SKM-1 treated with dmso at 0.1 percent for 144 hours (cell line): ENCODE data around the gene SGCA.

Source experiments
- DNase-seq: peaks from one replicate; lab custom pipeline; 2025; ENCODE audit not compliant: unreplicated experiment; lab: John Stamatoyannopoulos, UW

The SGCA gene

GRCh38 chr17:50192618-50193291 is 26.9 kb downstream of the SGCA start:
- no peak for DNase-seq

GRCh38 chr17:50194140-50194933 is 28.5 kb downstream of the SGCA start:
- no peak for DNase-seq

DNA sequence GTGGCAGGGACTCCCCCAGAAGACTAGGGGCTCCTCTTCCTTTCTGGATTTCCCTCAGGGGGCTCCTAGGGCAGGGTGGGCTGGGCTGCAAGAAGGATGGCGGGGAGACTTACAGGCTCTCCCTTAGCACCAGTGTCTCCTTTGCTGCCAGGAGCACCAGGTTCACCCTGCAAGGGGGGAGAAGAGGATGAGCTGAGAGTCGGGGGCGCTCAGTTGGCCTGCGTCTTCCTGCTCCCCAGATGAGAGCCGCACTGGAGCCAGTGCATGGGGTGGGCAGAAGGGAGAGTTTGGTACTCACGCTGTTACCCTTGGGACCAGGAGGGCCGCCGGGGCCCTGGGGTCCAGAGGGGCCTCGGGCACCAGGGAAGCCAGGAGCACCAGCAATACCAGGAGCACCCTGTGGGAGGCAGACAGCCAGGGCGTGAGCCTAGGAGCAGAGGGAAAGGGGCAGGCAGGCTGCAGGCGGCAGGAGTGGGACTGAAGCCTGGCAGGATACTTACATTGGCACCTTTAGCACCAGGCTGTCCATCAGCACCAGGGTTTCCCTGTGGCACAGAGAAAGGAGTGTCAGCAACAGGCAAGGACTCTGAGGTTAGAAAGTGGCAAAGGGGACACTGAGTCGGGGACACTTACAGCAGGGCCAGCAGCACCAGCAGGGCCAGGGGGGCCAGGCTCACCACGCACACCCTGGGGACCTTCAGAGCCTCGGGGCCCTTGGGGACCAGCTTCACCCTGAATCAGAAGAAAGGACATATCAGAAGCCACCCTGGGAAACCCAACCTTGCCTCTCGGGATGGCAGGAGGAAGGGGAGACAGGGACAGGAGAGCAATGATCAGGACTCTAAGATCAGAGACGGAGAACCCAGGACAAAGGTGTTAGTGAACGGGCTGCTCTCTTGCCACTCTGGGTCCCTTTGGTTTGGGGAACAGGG is 29.4 kb downstream of the SGCA start:
- no peak for DNase-seq

DNA sequence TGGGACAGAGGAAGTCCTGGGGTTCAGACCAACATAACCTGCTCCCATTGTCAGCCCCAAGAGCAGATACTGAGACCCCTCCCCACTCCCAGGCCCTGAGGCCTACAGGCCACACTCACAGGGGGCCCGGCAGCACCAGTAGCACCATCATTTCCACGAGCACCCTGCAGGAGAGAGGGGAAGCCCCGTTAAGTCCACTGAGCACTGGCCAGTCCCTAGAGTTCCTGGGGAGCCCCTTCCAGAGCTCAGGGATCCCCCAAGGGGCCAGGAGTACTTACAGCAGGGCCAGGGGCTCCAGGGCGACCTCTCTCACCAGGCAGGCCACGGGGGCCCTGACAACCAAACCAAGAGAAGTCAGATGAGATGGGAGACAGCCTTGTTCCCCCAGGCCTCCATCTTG is 30.2 kb downstream of the SGCA start:
- no peak for DNase-seq

- DNase-seq, result no peak
Measured at GRCh38 chr17:50196826-50197225, 31.0 kb downstream of the SGCA start.

DNA sequence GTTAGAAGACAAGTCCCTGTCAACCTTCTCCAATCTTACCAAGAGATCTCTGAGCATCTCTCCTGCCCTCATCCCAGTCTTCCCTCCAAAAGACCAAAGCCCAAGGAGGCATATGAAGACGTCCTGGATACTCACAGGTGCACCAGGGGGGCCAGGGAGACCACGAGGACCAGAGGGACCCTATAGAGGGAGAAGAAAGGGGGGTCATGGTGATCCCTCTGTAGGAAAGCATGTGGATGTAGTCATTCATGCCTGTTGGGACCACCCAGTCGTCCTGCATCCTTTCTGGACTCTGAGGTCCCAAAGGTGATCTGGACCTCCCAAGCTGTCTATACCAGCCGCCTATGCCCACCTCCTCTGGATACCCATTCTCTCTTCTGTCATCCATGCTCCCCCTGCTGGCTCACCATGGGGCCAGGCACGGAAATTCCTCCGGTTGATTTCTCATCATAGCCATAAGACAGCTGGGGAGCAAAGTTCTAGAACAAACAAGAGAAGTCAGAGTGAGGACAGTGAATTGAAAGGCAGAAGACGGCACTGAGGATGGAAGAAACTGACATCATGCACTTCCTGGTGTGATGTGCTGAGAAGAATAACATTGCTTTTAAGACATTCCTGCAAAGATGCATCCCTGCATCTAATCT is 32.3 kb downstream of the SGCA start:
- DNase-seq, result peak; percentile 60

DNA sequence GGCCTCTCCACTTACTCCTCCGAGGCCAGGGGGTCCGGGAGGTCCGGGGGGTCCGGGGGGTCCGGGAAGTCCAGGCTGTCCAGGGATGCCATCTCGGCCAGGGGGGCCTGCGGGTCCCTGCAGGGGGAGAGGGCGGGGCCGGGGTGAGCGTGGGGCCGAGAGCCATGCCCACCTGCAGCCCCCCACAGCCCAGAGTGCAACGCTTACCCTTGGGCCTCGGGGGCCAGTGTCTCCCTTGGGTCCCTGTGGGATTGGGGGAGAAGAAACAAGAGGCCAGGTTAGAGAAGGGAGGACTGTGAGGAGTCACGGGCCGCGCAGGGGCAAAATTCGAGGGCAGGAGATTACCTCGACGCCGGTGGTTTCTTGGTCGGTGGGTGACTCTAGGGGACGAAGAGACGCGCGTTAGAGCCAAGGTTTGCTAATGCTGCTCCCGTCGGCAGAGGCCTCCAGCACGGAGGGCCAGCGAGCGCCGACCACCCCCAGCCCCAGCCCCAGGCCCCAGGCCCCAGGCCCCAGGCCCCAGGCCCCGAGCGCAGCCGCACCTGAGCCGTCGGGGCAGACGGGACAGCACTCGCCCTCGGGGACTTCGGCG is 33.5 kb downstream of the SGCA start:
- no peak for DNase-seq

DNA sequence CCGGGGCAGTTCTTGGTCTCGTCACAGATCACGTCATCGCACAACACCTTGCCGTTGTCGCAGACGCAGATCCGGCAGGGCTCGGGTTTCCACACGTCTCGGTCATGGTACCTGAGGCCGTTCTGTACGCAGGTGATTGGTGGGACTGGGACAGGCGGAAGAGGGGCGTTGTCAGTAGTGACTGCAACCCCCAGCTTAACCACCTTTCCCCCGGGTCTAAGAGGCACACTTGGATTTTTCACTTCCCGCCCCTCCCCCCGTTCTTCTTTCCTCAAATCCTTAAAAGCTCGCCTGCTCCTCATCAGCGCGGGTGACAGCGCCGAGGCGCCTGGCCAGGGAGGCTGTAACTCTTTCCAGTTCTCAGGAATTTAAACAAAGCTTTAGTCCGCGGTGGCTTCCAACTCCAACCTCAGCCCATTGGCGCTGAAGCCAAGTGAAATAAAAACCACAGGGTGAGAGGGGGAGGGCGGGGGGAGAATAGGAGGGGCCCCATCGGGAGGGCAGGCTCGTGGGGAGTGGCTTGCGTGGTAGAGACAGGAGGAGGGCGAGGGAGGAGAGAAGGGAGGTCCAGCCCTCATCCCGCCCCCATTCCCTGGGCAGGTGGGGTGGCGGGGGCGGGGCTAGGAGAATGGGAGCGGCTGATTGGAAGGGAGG is 34.1 kb downstream of the SGCA start:
- DNase-seq, result peak; percentile 44

GRCh38 chr17:50200457-50201275 is 34.9 kb downstream of the SGCA start:
- DNase-seq, result peak; percentile 78

GRCh38 chr17:50201276-50201854 is 35.6 kb downstream of the SGCA start, which contains the start of gene COL1A1:
Gene COL1A1 (minus strand): TSS chr17:50201631. CDS start chr17:50201513, 118 bp downstream.
- DNase-seq, result no peak

DNA sequence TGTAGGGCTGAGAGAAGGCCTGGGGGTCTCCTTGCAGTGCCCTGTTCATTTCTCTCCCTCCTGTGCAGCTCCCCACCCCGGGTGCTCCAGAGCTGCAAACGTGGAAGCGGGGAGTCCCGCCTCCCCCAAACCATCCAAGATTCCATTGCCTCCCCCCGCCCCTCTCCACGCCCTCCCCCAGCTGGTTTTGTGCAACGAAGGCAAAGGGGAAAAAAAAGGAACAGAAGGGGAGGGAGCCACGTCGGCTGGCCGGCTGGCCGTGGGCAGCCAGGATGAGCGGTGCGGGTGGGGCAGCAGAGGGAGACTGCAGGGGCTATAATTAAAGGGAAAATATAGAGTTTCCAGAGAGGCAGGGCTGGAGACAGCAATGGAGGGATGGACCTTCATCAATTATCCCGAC is 37.3 kb downstream of the SGCA start:
- DNase-seq, result no peak

DNA sequence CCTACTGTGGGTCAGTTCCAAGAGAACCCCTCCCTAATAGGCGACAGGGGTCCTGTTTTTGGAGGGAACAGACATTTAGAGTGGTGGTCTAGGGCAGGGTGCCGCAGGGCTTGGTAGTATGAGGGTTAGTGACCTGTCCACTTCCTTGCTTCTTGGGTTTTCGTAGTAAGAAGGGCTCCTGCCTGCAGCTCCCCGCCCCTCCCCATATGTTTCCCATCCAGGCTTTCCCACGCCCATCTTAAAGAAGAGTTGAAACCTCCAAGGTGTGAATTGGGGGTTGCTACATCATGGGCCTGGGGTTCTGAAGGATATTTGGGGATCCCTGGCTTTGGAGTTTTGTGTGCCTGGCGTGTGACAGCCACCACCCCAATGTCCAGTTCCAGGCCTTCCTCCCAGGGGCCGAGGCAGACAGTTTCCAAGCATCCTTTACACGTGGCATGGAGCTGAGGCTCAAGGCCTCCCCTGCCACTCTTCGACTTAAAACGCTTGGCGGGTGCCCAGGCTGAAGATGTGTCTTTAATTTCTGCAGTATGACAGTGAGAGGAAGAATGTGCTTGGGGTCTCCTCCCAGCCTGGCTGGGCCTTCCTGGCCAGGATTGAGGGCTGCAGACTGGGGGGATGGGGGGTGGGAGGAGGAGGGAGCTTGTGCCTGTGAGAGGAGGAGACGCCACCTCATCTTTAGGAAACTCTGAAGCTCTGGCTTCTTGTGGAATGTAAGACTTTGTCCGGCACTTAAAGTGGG is 38.0 kb downstream of the SGCA start:
- no peak for DNase-seq

- no peak for DNase-seq
Measured at GRCh38 chr17:50204431-50204830, 38.6 kb downstream of the SGCA start.

DNA sequence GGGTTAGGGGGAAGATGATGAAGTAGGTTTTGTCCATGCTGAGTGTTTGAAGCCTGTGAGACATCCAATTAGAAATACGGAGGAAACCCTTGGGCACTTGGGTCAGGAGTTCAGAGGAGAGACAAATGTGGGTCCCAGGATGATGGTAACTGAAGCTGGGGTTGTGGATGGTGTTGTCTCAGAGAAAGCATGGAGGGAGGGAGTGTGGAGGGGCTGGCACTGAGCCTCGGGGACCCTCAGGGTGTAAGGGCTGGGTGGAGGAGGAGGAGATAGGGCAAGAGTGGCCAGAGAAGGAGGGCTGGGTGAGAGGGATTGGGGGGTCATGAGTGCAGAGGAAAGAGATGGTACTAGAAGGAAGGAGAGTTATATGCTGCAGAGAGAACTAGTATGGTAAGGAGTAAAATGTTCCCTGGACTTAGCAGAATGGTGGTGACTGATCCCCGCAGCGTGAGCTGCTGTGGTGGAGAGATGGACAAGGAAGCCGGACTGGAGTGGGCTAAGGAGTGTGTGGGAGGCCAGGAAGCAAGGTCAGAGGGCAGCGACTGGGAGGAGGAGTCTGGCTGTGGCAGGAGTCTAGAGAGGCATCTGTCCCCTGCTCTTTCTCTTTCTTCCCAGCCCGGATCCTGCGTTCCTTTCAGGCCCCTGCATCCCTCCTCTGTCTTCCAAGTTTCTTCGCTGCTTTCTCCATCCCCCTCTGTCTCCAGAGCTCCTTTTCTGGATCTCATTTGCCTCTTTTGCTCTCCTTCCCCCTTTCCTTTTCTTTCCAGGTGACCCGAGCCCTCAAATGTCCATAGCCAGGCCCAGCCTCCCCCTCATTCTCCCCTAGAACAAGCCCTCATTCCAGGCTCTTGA is 39.5 kb downstream of the SGCA start:
- DNase-seq, result no peak

- no peak for DNase-seq
Measured at GRCh38 chr17:50205963-50206505, 40.2 kb downstream of the SGCA start.

- DNase-seq, result no peak
Measured at GRCh38 chr17:50206604-50207293, 40.9 kb downstream of the SGCA start.
